Measurements from ENCODE around the gene TBL1X.
"Not testable (repeated sequence)": the region's sequence is repeated elsewhere in the genome, so short reads cannot be mapped to it uniquely, and the experiment has no call there.

DNA sequence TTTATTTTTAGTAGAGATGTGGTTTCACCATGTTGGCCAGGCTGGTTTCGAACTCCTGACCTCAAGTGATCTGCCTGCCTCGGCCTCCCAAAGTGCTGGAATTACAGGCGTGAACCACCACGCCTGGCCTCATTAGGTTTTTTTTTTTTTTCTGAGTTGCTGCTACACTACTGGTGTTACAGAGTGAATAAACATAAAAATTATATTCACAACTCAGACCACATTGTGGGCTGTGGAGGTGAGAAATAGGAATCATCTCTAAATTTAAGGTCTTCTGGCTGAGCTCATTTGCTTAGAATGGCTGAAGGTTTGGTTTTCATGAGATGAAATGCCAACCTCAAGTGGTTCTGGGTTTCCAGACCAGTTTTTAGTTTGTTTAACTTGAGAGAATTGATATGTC, 10.6 kb downstream of the TBL1X start:
- not testable (repeated sequence) for TF ChIP-seq WRNIP1 (IDR thresholded peaks at IDR 0.05; ENCODE audit: borderline replicate concordance, low read depth, low read length); POLR2A (IDR thresholded peaks at IDR 0.05; ENCODE audit: low read depth, low read length); SREBF2 (IDR thresholded peaks at IDR 0.05; ENCODE audit: low read length); YBX1 (IDR thresholded peaks at IDR 0.05)
- TF ChIP-seq, protein P1, sequence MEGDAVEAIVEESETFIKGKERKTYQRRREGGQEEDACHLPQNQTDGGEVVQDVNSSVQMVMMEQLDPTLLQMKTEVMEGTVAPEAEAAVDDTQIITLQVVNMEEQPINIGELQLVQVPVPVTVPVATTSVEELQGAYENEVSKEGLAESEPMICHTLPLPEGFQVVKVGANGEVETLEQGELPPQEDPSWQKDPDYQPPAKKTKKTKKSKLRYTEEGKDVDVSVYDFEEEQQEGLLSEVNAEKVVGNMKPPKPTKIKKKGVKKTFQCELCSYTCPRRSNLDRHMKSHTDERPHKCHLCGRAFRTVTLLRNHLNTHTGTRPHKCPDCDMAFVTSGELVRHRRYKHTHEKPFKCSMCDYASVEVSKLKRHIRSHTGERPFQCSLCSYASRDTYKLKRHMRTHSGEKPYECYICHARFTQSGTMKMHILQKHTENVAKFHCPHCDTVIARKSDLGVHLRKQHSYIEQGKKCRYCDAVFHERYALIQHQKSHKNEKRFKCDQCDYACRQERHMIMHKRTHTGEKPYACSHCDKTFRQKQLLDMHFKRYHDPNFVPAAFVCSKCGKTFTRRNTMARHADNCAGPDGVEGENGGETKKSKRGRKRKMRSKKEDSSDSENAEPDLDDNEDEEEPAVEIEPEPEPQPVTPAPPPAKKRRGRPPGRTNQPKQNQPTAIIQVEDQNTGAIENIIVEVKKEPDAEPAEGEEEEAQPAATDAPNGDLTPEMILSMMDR (IDR thresholded peaks at IDR 0.05 in 2 of 3, conservative IDR thresholded peaks at IDR 0.05 in 1 of 3; ENCODE audit: control insufficient read depth in 2 of 3, extremely low read depth in 1 of 3, insufficient read depth in 1 of 3, low read depth in 3 of 3, low read length in 3 of 3), result not testable (repeated sequence)

Measured in GM12878 (cell line).